ENCODE measurements around the gene TRIM38.
"Not testable (repeated sequence)": the region's sequence is repeated elsewhere in the genome, so short reads cannot be mapped to it uniquely, and the experiment has no call there.

Gene TRIM38

DNA sequence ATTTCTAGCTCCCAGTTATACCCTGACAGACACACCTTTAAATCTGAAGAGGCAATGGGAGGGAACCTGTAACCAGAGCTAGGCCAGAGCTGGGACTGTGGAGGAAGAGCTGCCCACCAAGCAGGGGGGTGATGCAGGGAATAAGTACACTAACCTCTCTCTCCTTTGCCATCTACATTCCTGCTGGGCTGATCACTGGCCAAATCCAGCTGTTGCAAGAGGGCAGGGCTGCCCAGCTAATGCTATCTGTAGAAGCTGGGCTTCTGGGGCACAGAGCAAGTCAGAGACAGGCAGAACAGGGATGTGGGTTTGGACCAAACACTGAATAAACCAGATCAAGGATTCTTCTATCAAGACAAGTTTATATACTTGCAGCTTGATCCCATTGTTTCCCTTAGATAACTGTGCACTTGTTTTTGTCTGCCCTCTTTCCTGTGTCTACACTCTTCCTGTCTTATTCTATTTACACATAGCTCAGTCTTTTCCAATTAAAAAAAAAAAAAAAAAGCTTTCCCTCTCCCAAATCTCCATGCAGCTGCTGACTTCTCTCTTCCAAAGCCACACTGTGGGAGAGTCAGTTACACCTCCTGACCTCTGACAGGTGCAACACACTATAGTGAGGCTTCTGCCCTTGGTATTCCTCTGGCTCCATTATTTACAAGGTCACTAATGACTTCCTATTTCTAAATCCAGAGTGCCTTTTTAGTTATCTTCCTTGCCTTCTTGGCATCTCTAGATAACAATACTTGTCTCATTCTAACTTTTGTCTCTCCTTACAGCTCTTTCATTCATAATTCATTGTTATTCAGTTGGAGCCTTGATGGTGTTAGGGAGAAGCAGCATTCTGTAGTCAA is 43.7 kb downstream of the TRIM38 start:
- no peak for DNase-seq (ENCODE audit: low spot score)

DNA sequence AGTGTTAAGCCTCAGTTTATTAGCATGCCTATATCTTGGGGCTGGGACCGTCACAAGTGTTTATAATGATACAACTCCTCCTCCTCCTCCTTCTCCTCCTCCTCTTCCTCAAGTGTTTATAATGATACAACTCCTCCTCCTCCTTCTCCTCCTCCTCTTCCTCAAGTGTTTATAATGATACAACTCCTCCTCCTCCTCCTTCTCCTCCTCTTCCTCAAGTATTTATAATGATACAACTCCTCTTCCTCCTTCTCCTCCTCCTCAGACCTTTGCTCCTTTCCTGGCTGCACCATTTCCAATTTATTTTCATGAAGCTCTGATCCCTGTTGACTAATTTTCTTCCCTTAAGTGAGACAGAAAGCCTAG is 44.3 kb downstream of the TRIM38 start:
- DNase-seq (ENCODE audit: low spot score): not testable (repeated sequence)

DNA sequence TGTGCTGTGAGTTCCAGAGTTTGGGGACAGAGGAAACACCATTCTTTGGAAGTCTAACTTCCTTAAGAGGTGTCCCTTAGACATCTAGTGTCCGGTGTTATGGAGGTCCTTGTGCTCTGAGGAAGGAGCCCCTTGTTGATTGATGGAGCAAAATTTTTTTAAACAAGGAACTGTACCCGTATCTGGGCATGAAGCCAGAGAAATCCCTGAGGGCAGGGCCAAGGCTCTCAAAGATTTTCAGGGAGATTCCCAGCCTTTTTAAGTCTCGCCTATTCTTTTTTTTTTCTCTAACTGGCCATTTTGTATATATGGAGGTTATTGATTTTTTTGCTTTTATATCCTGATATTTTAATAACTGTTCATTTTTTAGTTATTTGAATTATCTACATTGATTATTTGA is 45.9 kb downstream of the TRIM38 start:
- DNase-seq (ENCODE audit: low spot score): no peak

DNA sequence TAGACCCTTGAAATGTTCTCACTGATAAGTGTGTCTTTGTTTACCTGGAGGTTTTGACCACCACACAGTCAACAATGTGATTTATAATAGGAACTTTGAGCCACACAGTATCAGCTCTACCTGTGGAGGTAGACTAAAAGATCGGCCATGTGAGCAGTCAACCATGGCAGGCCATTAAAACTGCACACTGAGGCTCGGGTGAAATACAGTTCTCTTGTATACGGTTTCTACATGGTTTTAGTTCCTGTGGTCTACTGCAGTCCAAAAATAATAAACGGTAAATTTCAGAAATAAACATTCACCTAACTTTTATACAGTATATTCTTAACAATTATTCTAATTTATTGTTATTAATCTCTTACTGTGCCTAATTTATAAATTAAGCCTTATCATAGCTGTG is 47.2 kb downstream of the TRIM38 start:
- DNase-seq (ENCODE audit: low spot score): no peak

DNA sequence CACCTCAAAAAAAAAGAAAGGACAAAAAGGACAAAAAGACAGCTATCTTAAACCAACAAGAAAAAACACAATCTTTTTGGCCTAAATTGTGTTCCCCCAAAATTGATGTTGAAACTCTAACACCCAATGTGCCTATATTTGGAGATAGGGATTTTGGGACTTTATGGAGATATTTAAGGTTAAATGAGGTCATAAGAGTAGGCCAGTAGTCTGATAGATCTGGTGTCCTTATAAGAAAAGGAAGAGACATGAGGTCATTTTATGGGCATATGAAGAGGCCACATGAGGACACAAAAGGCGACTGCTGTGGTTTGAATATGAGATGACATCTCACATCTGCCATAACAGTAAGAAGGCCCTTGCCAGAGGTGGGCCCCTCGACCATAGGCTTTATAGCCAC is 49.5 kb downstream of the TRIM38 start:
- no peak for DNase-seq (ENCODE audit: low spot score)

DNA sequence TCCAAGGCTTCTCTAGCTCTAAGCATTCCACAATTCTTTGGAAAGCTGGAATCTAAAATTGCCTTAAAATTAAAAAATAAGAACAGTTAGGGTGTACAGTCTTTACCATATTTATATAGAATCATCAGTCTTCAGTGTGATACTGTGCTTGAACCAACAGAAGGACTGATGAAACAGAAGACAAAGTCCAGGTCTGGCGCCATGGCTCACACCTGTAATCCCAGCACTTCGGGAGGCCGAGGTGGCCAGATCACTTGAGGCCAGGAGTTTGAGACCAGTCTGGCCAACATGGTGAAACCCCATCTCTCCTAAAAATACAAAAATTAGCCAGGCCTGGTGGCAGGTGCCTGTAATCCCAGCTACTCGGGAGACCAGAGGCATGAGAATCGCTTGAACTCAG is 51.8 kb downstream of the TRIM38 start:
- DNase-seq (ENCODE audit: low spot score): not testable (repeated sequence)

DNA sequence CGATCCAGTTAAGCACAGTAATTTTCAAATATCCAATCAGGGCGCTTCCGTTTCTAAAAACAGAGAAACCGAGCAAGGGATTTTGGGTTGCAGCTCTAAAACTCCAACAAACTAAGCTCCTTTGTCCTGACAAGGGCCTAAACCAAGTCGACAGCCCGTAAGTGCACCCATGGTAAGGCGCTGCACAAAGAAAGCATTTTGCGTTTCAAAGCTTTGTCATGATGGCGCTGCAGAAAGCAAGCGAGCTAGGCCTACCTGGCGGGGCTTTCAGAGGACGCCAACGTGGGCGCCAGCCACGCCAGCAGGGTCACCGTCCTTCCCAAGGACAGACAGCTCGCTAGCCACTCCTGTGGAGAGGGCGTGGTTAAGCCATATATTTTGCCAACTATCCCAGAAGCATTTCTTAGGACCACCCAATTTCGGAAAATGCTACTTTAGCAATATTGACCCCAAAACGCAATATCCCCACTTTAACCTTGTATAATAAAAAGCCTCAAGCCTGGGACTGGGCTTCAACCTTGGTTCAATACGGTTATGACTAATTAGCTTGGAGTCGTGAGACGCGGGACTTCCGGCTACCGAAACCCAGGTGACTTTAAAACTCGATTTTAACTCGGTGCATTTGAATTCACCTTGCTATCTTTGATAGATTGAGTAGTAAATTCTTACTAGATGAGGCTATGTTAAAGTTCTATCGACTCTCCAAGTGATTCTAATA is 53.8 kb downstream of the TRIM38 start:
- no peak for DNase-seq (ENCODE audit: low spot score)

DNA sequence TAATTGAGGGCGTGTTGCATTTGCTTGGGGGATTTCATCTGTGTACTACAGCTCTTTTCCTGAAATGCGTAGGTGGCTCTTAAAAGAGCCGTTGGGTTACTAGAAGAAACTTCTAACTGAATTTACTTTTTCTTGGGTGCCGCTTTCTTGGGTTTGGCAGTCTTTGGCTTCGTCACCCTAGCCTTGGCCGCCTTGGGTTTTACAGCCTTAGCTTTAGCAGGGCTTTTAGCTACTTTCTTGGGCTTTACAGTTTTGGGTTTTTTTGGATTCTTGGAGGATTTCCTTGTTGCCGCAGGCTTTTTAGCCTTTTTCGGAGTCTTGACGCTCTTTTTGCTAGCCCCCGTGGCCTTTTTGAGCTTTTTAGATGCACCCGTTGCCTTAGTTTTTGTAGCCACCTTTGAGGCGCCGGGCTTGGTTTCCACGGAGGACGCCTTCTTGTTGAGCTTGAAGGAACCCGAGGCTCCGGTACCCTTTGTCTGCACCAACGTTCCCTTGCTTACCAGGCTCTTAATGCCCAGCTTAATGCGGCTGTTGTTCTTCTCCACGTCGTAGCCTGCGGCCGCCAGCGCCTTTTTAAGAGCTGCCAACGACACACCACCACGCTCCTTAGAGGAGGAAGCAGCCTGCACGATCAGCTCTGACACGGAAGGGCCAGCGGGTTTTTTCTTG is 54.5 kb downstream of the TRIM38 start:
- DNase-seq (ENCODE audit: low spot score): no peak

DNA sequence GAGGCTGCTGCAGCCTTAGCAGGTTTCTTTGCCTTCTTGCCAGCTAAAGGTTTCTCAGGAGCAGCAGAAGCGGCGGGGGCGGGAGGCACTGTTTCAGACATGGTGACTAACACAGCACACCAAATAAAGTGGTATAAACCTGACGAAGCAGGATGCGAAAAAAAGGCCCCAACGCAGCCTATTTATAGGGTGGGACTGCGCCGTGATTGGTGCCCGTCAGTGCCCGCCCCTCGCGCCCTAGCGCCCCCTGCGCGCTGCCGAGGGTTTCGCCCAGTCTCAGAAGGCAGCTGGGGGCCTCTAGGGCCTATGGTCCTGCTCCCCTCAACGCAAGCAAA is 55.0 kb downstream of the TRIM38 start:
- peak; percentile 75 for DNase-seq (ENCODE audit: low spot score)

DNA sequence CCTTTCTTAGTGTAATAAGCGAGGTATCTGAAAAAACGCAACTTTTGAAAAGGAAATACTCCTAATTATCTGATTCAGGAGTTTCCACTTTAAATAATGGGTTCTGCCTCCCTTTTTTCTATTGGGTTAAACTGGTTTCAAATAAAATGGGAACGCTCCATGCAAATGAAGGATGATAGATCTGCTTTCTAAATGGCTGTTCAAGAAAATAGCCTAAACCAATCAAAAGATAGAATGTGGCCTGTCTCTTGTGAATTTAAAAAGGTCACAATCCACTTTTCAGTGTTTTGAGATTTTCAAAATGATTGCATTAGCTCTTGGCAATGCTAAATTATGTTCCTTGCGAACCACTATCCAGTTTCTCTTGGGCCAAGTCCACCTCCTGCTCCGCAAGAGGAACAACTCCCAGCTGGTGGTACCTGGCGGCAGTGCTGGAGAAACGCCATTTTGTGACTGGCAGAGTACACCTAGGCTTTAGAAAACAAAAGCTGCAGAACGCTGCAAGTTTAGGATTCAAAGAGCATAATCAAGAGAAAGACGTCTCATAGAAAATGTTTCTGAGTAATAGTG is 56.7 kb downstream of the TRIM38 start:
- no peak for DNase-seq (ENCODE audit: low spot score)

DNA sequence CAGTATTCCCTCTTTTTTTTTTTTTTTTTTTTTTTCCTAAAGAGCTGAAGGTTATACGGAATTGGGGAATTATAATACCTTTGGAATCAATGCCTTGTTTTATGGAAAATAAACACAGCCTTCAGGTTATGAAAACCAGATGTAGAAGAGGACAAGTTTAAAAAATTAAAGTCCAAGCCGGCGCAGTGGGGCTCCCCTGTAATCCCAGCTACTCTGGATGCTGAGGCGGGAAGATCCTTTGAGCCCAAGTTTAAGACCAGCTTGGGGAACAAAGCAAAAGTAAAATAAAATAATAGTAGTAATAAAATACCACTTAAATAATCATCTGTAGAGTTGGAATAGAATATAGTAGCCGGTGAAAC is 57.3 kb downstream of the TRIM38 start:
- DNase-seq (ENCODE audit: low spot score): no peak

DNA sequence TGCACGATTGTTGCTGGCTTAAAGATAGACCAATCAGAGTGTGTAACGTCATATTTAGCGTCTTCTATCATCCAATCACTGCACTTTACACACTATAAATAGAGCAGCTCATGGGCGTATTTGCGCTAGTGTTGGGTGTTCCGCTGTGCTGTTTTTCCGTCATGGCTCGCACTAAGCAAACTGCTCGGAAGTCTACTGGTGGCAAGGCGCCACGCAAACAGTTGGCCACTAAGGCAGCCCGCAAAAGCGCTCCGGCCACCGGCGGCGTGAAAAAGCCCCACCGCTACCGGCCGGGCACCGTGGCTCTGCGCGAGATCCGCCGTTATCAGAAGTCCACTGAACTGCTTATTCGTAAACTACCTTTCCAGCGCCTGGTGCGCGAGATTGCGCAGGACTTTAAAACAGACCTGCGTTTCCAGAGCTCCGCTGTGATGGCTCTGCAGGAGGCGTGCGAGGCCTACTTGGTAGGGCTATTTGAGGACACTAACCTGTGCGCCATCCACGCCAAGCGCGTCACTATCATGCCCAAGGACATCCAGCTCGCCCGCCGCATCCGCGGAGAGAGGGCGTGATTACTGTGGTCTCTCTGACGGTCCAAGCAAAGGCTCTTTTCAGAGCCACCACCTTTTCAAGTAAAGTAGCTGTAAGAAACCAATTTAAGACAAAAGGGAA is 57.9 kb downstream of the TRIM38 start:
- DNase-seq (ENCODE audit: low spot score): peak; percentile 92

DNA sequence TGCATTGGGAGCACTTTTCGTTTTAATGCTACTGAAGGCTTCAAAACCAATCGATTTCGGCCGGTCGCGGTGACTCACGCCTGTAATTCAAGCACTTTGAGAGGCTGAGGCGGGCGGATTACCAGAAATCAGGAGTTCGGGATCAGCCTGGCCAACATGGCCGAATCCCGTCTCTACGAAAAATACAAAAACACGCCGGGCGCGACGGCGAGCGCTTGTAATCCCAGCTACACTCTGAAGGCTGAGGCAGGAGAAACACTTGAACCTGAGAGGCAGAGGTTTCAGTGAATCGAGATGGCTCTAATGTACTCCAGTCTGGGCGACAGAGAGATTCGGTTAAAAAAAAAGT is 58.4 kb downstream of the TRIM38 start:
- no peak for DNase-seq (ENCODE audit: low spot score)

DNA sequence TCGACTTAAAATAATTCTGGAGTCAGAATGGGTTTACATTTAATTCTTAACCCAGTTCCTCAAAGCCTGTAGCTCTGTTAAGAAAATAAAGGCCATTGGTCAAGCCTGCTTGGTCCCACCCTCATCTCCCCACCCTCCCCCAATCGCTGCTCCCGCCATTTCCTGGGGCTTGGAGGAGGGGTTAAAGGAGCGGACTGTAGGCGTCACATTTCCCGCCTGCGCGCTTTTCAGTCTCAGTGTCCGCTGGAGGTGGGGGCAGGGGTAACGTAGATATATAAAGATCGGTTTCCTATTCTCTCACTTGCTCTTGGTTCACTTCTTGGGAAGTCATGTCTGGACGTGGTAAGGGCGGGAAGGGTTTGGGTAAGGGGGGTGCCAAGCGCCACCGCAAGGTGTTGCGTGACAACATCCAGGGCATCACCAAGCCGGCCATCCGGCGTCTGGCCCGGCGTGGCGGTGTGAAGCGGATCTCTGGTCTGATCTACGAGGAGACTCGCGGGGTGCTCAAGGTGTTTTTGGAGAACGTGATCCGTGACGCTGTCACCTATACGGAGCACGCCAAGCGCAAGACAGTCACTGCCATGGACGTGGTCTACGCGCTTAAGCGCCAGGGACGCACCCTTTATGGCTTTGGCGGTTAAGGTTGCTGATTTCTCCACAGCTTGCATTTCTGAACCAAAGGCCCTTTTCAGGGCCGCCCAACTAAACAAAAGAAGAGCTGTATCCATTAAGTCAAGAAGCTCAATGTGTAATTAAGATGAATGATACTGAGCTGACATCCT is 58.9 kb downstream of the TRIM38 start:
- peak; percentile 93 for DNase-seq (ENCODE audit: low spot score)

DNA sequence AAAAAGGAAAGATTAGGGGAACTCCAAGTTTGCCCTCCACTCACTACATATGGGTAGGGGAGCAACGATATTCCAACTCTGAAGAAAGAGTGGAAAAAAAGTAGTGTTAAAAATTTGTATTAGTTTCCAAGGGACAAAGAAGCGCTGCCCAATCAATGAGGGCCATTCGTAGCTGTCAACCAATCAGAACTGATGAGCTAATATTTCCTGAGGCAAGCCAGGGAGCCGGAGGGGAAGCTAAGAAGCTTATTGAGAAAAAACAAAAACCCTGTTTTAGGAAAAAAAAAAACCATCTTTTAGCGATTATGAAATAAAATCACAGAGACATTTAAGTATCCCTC is 59.5 kb downstream of the TRIM38 start:
- peak; percentile 46 for DNase-seq (ENCODE audit: low spot score)

DNA sequence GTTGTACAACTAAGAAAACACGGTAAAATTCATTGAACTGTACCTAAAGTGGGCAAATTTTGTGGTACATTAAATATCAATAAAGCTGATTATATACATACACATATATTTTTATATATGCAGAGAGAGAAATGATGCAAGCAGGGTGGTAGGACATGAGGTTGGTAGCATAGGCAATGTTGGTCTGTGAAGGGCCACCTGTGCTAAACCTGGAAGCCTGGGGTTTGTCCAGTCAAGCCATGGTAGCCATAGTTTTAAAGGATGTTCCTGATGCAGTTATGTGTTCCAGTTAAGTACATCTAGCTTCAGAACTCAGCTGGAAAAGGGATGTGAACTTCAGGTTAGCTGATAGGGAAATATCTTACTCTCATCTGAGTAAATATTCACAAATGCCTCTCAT is 60.1 kb downstream of the TRIM38 start:
- no peak for DNase-seq (ENCODE audit: low spot score)

DNA sequence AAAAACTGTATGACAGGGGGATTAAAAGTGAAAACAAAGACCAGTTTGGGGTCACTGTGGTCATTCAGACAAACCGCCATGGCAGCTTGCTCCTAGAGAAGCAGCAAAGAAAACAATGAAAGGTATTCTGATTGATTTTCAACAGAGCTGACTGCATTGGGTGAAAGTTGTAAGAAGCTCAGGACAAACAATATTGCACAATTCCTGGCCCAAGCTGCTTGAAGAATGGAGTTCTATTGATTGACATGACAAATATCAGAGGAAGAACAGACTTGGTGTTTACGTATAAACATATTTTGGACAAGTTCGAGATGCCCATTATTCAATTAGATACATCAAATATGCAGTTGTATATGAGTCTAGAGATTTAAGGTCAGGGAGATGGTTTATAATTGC is 62.0 kb downstream of the TRIM38 start:
- DNase-seq (ENCODE audit: low spot score): no peak

DNA sequence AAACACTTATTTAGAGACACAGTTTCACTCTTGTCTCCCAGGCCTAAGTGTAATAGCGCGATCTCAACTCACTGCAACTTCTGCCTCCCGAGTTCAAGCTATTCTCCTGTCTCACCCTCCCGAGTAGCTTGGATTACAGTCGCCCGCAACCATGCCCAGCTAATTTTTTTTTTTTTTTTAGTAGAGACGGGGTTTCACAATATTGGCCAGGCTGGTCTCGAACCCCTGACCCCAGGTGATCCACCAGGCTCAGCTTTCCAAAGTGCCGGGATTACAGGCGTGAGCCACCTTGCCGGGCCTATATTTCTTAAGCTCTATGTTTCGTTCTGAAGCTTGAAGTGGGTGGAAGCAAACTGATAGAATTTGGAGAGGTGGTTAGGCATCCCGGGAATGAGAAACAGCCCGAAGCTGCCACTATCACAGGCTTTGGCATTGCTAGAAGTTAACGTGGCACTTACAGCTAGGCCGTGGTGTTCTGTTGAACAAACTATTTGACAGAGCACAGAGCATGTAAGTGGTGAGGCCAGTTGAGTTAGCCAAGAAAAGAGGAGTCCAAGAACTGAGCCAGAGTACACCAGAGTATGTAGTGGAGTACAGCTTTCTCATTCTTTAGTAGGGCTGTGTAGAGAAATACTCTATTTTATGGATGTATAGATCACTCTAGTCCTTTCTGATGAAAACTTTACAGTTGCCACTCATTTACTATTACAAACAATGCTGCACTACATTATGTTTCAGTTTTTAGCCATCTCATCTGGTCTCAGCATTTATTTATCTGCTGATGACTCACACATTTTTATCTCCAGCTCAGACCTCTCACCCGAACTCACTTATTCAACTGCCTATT is 62.7 kb downstream of the TRIM38 start:
- DNase-seq (ENCODE audit: low spot score): no peak

DNA sequence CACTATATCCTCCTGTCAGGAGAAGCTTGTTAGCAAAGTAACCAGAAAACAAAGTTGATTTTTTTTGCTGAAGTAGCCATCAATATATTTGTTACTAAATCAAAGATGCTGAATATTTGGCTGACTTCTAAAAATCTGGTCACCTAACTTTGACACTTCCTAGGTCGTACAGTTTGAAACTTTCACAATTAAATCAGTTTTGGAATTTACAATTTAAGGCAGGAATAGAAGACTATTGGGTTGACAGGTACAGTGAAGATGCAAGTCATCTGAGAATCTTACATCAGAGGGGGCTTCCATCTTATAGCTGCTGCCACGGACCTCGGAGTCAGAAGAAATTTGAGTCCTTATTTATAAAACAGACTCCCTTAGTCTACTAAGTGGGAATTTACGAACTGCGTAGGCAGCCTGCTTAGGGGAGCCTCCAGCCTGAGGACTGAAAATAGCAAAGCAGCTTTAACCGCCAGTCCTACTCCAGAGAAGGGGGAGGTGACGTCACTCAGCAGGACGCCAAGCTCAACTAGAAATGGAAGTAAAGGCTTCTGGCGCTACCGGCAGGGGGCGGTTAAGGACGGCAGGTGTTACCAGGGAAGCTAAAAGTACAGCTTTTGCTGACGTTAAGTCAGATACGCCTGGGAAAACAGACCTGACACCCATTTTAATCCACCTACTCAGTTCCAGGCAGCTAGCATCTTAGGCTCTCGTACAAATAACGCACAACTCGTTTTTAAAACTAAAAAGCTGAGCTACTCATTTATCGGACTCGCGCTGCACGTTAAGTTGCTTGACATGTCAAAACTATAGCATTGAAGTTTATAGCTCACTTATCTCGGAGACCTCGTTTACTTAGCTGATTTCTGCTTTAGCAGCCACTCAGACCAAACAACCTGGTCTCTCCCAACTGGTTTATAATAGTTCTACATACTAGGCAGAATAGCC is 63.6 kb downstream of the TRIM38 start:
- peak; percentile 67 for DNase-seq (ENCODE audit: low spot score)

Data from germinal center (tissue), 1 donor.